ENCODE results near the gene AQP1. TPM values are rescaled to one million over a fixed set of nuclear protein-coding genes. Genes with fewer than 3 reads are reported as not detected.

Gene AQP1
- total RNA-seq, 4 donors from 2014 or later = 21.3 to 98.3 (median 28.4) TPM

DNA sequence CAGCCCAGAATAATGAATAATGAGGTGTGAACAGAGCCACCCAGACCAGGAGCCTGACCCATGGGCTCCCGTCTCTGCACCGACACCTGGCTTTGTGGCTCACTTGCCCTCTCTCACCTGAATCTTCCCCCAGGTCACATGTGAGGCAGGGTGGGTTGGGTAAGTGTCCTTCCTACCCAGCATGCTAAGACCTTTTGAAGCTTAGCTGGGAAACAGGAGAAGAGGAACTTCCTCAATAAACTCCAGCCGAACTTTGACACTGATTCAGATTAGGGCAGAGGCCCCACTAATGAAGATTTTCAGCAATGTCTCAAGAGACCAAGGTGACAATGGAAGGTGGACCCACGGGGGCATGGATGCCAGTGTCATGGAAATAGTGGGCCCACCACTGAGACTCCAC is 46.6 kb upstream of the AQP1 start:
- Histone ChIP-seq H3K27me3 (no peaks in the 10 kb centered on the region), H3K27ac (no peak overlapping the region), H3K9me3 (no peaks in the 10 kb centered on the region), H3K4me1 (peaks cover 0 to 16% (median 2%) of the 10 kb centered on the region in 4 donors), H3K4me3 (no peak overlapping the region), H3K36me3 (no peaks in the 10 kb centered on the region)
- in situ Hi-C loops (cut with MboI; ENCODE audit: low pct_ligation_motif_present in 1 of 4, low pct_unique_long_range_greater_than_20kb in 1 of 4, low sequenced_read_pairs in 3 of 4) (no loop called here), intact Hi-C loops (cut with DNase I; ENCODE audit: low total_unique reads) (no loop called here)
- DNase-seq = no peak
- WGBS, 2 donors (ENCODE audit: low coverage in 1 of 2) = 71% methylated on average over 4 of the region's 4 CpGs; no CpG with 5 or more reads in 1 of the 2 donors
- TF ChIP-seq POLR2AphosphoS5 (IDR thresholded peaks at IDR 0.05) (no peak), POLR2A (IDR thresholded peaks at IDR 0.05) (no peak), EP300 (IDR thresholded peaks at IDR 0.05; ENCODE audit: low read depth) (no peak)
- TF ChIP-seq, protein P1, sequence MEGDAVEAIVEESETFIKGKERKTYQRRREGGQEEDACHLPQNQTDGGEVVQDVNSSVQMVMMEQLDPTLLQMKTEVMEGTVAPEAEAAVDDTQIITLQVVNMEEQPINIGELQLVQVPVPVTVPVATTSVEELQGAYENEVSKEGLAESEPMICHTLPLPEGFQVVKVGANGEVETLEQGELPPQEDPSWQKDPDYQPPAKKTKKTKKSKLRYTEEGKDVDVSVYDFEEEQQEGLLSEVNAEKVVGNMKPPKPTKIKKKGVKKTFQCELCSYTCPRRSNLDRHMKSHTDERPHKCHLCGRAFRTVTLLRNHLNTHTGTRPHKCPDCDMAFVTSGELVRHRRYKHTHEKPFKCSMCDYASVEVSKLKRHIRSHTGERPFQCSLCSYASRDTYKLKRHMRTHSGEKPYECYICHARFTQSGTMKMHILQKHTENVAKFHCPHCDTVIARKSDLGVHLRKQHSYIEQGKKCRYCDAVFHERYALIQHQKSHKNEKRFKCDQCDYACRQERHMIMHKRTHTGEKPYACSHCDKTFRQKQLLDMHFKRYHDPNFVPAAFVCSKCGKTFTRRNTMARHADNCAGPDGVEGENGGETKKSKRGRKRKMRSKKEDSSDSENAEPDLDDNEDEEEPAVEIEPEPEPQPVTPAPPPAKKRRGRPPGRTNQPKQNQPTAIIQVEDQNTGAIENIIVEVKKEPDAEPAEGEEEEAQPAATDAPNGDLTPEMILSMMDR (IDR thresholded peaks at IDR 0.05) = no peak

DNA sequence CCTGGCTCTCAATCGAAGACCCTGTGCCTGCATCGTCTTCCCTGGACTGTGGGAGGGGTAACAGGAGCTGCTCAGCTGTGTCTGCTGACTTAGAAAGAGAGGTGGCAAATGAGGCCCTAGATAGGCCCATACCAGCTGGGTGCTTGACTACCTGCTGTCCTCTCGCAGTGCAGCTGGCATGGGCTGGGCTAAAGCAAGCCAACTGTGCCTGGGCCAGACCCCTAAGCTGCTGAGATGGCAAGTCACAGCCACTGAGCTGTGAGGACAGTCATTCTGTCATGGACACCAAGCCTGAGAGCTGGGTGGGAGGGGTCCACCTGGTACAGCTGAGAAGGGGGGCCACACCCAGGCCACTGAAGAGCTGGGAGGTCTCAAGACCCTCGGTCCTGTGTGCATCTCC is 45.8 kb upstream of the AQP1 start:
- Histone ChIP-seq H3K27me3 (no peaks in the 10 kb centered on the region), H3K36me3 (no peaks in the 10 kb centered on the region), H3K27ac (no peak overlapping the region), H3K9me3 (no peaks in the 10 kb centered on the region), H3K4me3 (no peak overlapping the region), H3K4me1 (peaks cover 0 to 16% (median 2%) of the 10 kb centered on the region in 4 donors)
- in situ Hi-C loops (cut with MboI; ENCODE audit: low pct_ligation_motif_present in 1 of 4, low pct_unique_long_range_greater_than_20kb in 1 of 4, low sequenced_read_pairs in 3 of 4) (no loop called here), intact Hi-C loops (cut with DNase I; ENCODE audit: low total_unique reads) (no loop called here)
- WGBS, 2 donors (ENCODE audit: low coverage in 1 of 2) = 88% methylated on average over 4 of the region's 4 CpGs; no CpG with 5 or more reads in 1 of the 2 donors
- no peak for TF ChIP-seq POLR2AphosphoS5 (IDR thresholded peaks at IDR 0.05)
- TF ChIP-seq, protein P1 (IDR thresholded peaks at IDR 0.05) = no peak
- TF ChIP-seq EP300 (IDR thresholded peaks at IDR 0.05; ENCODE audit: low read depth) = no peak
- no peak for DNase-seq

DNA sequence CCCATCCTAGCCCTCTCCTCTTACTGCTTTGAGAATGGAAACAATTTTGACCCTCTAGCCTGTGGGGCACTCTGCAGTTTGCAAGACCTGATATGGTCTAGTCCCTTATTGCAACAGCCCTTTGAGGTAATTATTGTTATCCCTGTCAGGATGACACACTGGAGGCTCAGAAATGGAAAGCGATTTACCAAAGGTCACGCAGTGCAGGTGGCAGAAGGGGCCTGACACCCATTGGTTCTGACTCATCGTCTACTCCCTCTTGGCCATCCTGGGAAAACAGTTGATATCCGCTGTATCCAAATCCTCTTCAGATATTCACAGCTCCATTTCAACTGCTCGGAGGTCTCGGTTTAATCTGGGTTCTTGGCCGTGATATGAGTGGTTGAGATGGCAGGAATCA is 44.7 kb upstream of the AQP1 start:
- Histone ChIP-seq H3K36me3 (no peaks in the 10 kb centered on the region), H3K27me3 (no peaks in the 10 kb centered on the region), H3K9me3 (no peaks in the 10 kb centered on the region), H3K4me1 (peaks cover 0 to 16% (median 2%) of the 10 kb centered on the region in 4 donors), H3K27ac (no peak overlapping the region), H3K4me3 (no peak overlapping the region)
- DNase-seq = no peak
- intact Hi-C loops (cut with DNase I; ENCODE audit: low total_unique reads) = no loop called here
- 91 to 95% methylated on average over 5 to 7 of the region's 7 CpGs for WGBS, 2 donors (ENCODE audit: low coverage in 1 of 2)
- TF ChIP-seq POLR2A (IDR thresholded peaks at IDR 0.05) = no peak
- no peak for TF ChIP-seq EP300 (IDR thresholded peaks at IDR 0.05; ENCODE audit: low read depth)
- no peak for TF ChIP-seq POLR2AphosphoS5 (IDR thresholded peaks at IDR 0.05)
- TF ChIP-seq, protein P1 (IDR thresholded peaks at IDR 0.05) = no peak
- in situ Hi-C loops (cut with MboI; ENCODE audit: low pct_ligation_motif_present in 1 of 4, low pct_unique_long_range_greater_than_20kb in 1 of 4, low sequenced_read_pairs in 3 of 4) = no loop called here

DNA sequence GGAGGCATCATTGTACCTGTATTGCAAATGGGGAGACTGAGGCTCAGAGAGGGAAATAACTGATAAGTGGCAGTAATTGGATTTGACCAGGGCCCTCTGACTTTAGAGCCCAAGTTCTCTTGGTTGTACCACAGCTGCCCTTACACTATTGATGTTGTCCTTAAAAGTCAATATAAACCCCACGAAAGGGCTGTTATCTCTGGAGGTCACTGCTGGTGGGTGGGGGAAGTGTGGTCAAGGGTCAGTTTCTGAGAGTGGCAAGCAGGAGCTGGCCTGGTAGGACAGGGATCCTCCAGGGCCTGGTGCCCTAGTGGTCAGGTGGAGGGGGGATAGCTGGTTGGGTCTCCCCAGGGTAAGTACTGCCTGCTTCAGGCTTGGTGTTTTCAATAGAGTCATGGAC is 44.2 kb upstream of the AQP1 start:
- intact Hi-C loops (cut with DNase I; ENCODE audit: low total_unique reads) = no loop called here

More for the DNA sequence above, 44.2 kb upstream of the AQP1 start:
- H3K9me3 ChIP-seq = no peaks in the 10 kb centered on the region
- in situ Hi-C loops (cut with MboI; ENCODE audit: low pct_ligation_motif_present in 1 of 4, low pct_unique_long_range_greater_than_20kb in 1 of 4, low sequenced_read_pairs in 3 of 4) = no loop called here
- no peaks in the 10 kb centered on the region for H3K36me3 ChIP-seq
- H3K4me1 ChIP-seq = peaks cover 0 to 16% (median 2%) of the 10 kb centered on the region in 4 donors
- no peaks in the 10 kb centered on the region for H3K27me3 ChIP-seq
- no peak overlapping the region for H3K27ac ChIP-seq
- TF ChIP-seq EP300 (IDR thresholded peaks at IDR 0.05; ENCODE audit: low read depth) (no peak), POLR2A (IDR thresholded peaks at IDR 0.05) (no peak), POLR2AphosphoS5 (IDR thresholded peaks at IDR 0.05) (no peak)
- TF ChIP-seq, protein P1 (IDR thresholded peaks at IDR 0.05) = no peak
- WGBS, 2 donors (ENCODE audit: low coverage in 1 of 2) = 82% methylated on average over 1 of the region's 1 CpG; no CpG with 5 or more reads in 1 of the 2 donors
- DNase-seq = no peak
- no peak overlapping the region for H3K4me3 ChIP-seq
